Stimulated activated CD4-positive, alpha-beta T cell treated with anti-CD3 and anti-CD28 coated beads, Interleukin-4, amount 100 ng/mL, for 48 hours (primary cell): ENCODE results near the gene ATP8A1.
"Not testable (repeated sequence)": the region's sequence is repeated elsewhere in the genome, so short reads cannot be mapped to it uniquely, and the experiment has no call there.

Source experiments
- DNase-seq, 2 donors: peaks; one replicate each; pipeline ENCODE4 v3.0.0-alpha.2; 2020; ENCODE audit warnings: low read depth in 2 of 2

Gene ATP8A1

GRCh38 chr4:42656944-42657792, at the start of gene ATP8A1:
Gene ATP8A1 (minus strand): TSS chr4:42657105. CDS start chr4:42656873, 232 bp downstream.
- peak; percentile 91 to 92 for DNase-seq

- no peak for DNase-seq
These were observed 49.2 kb upstream of the ATP8A1 start for GRCh38 chr4:42706086-42706485.

GRCh38 chr4:42703813-42704212, 46.9 kb upstream of the ATP8A1 start:
- DNase-seq, result no peak

GRCh38 chr4:42702895-42703294, 46.0 kb upstream of the ATP8A1 start:
- DNase-seq, result no peak

GRCh38 chr4:42701780-42702179, 44.9 kb upstream of the ATP8A1 start:
- not testable (repeated sequence) for DNase-seq

- no peak for DNase-seq
These were observed 33.6 kb upstream of the ATP8A1 start for GRCh38 chr4:42690537-42690936.

GRCh38 chr4:42683393-42683792, 26.5 kb upstream of the ATP8A1 start:
- DNase-seq, result no peak

- DNase-seq, result no peak
These were observed 21.6 kb upstream of the ATP8A1 start for GRCh38 chr4:42678512-42678911.

- DNase-seq, result no peak
These were observed 19.4 kb upstream of the ATP8A1 start for GRCh38 chr4:42676066-42676951.

- no peak for DNase-seq
These were observed 16.1 kb upstream of the ATP8A1 start for GRCh38 chr4:42673082-42673425.

GRCh38 chr4:42672359-42673081, 15.6 kb upstream of the ATP8A1 start:
- DNase-seq, result no peak

- DNase-seq, result peak in 1 of 2 donors; percentile 14
These were observed 14.7 kb upstream of the ATP8A1 start for GRCh38 chr4:42671431-42672194.

GRCh38 chr4:42658261-42658660, 1.4 kb upstream of the ATP8A1 start:
- DNase-seq, result no peak

- no peak for DNase-seq
These were observed 294 bp downstream of the ATP8A1 start for GRCh38 chr4:42656679-42656943.

- DNase-seq, result peak; percentile 29 to 30
These were observed 805 bp downstream of the ATP8A1 start for GRCh38 chr4:42655921-42656678.

GRCh38 chr4:42655269-42655637, 1.7 kb downstream of the ATP8A1 start:
- DNase-seq, result no peak

GRCh38 chr4:42654631-42655268, 2.2 kb downstream of the ATP8A1 start:
- no peak for DNase-seq

- no peak for DNase-seq
These were observed 3.0 kb downstream of the ATP8A1 start for GRCh38 chr4:42653626-42654560.

- DNase-seq, result not testable (repeated sequence)
These were observed 4.2 kb downstream of the ATP8A1 start for GRCh38 chr4:42652529-42653231.
